ENCODE measurements around the gene FXYD4.

The FXYD4 gene

GRCh38 chr10:43347997-43348396 is 23.4 kb upstream of the FXYD4 start:
- no peak for DNase-seq

DNA sequence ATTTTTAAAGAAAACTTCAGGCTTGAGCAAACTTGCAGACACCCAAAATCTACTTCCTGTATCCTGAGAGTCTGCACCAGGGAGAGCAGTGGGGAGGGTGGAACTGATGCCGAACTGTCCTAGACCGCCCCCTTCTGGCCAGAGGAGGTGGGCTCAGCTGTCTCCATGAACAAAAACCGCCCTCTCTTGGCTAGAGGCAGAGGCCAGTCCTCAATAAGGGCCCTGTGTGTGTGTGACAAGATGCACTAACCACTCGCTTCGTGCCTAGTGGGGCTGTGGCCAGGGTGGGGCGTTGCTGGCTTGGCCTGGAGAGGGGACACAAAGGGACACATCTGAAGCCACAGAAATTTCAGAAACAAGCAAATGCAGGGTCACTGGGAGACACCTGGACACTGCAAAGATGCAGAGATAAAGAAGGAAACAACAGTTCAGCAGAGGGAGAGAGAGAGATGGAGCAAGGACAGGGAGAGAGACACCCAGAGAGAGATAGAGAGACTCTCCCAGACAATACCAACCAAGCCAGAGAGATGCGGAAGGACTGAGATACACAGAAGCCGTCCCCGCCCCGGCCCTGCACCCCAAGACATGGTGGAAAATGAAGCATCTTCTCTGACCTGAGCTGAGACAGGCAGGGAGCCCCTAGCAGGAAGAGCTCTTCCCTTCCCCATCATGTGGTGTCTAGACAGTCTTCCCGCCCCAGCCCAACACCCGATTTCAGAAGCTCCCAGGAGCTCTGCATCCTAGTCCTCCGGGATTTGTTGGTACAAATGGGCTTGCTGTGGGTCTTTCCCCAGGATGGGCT is 22.7 kb upstream of the FXYD4 start:
- peak; percentile 87 to 91 for DNase-seq

DNA sequence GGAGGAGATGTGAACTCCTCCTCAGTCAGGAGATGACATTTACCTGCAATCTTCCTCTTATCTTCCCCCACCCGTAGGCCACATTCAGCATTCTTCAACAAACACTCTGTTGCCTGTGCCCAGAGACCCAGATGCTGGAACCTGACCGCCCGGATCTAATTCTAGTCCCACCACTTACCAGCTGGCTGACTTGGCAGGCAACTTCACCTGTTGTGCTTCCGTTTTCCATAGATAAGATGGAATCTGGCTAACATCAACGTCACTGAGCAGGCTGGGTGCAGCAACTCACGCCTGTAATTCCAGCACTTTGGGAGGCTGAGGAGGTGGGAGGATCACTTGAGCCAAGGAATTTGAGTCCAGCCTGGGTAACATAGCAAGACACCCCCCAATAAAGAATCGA is 21.3 kb upstream of the FXYD4 start:
- DNase-seq, result no peak

DNA sequence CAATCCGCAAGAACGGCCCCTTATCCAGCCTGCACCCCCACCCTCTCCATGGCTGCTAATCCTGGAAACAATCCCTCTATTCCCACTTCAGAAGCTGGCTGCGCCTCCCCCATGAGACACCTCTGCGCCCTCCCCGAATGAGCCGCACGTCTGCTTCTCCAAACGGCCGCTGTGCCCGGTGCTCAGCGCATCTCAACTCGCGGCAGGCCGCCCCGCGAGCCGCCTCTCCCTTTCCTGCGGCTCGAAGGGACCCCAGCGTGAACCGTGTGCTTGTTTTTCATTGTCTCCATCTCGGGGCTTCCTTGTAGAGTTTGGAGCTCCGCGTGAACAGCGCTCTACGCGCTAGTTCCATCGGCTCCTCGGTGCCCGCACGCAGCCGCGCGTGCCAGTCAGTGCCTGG is 20.8 kb upstream of the FXYD4 start:
- DNase-seq, result no peak

DNA sequence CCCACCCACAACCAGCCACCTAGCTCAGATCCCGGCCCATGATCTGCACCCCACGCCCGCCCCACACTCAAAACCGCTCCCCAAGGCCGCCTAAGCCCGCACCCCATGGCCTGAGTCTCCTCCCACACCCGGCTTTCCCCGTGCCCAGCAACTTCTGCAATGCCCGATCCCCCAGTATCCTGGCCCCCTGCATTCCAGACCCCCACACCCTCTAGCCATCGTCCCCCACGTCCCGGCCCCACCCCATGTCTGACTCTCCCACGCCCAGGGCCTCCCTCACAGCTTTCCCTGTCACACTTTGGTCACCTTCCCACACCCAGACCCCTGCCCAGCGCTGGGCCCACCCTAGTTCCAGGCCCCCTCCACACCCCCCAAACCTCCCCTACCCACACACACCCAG is 20.1 kb upstream of the FXYD4 start:
- no peak for DNase-seq

DNA sequence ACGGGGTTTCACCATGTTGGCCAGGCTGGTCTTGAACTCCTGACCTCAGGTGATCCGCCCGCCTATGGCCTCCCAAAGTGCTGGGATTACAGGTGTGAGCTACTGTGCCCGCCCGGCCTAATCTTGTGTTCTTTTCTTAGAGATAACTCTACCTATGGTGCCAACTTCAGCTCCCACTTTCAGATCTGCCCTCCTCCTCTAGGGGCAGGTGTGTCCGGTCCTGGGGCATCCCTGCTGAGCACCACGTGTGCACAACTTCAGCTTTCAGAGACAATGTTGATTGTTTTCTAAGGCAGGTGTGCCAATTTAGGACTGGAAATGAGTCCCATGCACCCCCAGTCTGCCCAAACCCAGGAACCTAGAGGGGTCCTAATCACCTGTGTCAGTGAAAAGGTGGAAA is 18.5 kb upstream of the FXYD4 start:
- DNase-seq, result no peak

- no peak for DNase-seq
Measured at GRCh38 chr10:43353495-43354329, 17.7 kb upstream of the FXYD4 start.

DNA sequence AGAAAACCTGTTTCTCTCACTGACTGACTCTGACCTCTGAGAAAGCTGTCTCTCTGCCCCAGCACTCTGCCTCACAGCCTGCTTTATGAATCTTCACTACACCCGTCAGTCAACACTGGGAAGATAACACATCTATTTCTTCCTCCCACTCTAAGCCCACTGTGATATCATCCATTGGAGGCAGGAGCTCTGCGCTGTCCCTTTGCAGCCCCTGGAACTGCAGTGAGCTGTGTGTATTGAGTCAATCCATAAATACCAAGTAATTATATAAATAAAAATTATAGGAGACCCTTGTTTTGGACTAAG is 17.2 kb upstream of the FXYD4 start:
- DNase-seq, result no peak

- DNase-seq, result no peak
Measured at GRCh38 chr10:43354879-43355380, 16.5 kb upstream of the FXYD4 start.

- DNase-seq, result peak in 1 of 2 experiments; percentile 41
Measured at GRCh38 chr10:43355749-43356371, 15.6 kb upstream of the FXYD4 start.

- DNase-seq, result no peak
Measured at GRCh38 chr10:43360086-43360485, 11.3 kb upstream of the FXYD4 start.

DNA sequence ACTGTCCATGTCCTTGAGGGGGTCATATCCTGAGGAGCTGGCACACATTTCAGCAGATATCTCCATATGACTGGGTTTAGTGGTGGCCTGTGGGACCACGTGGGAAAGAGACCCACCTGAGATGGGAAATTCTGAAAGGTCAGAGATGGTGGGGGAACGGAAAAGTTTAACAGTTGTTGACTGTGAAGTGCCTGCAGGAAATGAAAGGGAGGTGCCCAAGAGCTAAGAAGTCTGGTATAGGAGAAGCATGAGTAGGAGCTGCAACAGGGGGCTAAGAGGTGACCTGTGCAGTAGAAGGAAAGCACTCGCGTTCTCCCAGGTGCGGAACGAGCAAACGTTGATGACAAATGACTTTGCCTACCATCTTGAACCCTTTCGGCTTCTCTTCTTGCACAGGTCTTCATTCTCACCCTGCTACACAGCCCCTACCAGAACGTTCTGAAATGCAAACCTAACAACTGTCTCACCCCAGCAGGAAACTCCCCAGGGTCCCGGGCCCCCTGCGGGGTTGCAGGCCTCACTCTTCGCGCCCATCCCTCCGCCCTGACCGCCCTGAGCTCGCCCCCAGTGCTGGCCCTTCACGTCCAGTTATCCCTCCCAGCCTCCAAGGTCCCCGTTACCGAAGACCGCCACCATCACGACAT is 9.8 kb upstream of the FXYD4 start:
- DNase-seq, result peak; percentile 34 to 40

GRCh38 chr10:43362191-43362839 is 9.1 kb upstream of the FXYD4 start:
- peak; percentile 96 to 97 for DNase-seq

GRCh38 chr10:43365001-43365400 is 6.4 kb upstream of the FXYD4 start:
- DNase-seq, result no peak

DNA sequence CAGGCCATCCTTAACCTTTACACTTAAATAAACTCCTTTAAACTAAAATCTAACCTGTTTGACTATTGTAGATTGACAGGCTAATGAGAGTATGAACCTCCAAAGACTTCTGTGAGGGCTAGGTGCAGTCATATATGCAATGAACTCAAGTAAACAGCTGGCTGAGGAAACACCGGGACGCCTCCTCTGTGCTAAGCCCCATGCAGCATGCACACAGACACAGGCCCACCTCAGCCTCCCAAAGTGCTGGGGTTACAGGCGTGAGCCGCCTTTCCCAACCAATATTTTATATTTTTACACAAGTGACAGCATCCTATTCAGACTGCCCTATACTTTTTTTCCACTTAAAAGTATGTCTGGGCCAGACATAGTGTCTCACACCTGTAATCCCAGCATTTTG is 1.5 kb upstream of the FXYD4 start:
- no peak for DNase-seq

GRCh38 chr10:43370671-43371215 is 693 bp upstream of the FXYD4 start:
- no peak for DNase-seq

DNA sequence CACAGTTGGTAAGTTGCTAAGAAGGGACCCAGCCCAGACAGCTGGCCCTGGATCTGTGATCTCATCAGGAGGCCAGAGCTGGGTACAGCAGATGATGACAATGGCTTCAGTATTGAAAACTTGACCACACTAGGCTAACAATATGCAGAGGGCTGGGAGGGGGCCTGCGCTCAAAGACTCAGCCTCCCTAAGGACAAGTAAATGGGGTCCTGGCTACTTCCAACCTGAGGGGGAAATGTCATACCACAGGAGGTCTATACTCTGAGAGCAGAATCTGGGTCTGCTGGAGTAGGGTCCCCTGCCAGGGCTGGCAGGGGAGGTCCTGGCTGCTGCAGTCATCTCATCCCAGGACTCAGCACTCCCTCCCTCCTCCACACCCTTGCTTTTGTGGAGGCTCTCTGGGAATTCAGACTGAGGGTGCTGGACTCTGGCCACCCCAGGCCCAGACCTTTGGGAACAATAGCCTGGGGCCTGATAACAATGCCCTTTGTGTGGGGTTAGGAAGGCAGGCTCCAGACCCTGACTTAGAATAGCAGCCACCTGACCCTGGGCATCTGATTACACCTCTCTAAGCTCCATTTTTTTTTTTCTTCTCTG is 1.4 kb downstream of the FXYD4 start:
- no peak for DNase-seq

DNA sequence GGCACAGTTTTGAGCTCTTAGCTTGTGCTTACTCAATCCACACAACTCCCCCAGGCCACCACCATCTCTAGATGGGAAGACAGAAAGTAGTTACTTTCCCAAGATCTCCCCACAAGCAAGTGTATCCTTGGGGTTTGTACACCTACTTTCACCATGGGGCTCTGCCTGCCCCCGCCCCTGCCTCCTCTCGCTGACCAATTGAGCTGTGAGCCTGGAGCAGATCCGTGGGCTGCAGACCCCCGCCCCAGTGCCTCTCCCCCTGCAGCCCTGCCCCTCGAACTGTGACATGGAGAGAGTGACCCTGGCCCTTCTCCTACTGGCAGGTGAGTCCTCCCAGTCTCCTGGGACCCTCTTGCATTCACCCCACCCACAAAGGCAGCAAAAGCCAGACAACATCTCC is 2.0 kb downstream of the FXYD4 start:
- no peak for DNase-seq

DNA sequence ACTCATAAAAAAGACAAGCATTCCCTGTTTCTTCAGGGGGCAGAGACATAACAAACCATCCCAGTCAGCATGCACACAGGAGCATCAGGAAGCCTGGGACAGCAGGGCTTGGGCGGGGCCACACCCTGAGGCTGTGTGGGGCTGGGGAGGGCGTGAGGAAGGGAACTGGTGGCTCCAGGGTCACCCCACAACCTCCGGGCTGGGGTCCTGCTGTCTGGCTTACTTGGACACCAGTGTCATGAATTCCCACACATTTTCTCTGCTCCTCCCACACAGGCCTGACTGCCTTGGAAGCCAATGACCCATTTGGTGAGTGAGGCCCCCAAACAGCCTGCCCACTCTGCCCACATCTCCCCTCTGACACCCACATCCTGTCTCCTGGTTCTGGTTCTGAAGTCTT is 2.8 kb downstream of the FXYD4 start:
- no peak for DNase-seq

DNA sequence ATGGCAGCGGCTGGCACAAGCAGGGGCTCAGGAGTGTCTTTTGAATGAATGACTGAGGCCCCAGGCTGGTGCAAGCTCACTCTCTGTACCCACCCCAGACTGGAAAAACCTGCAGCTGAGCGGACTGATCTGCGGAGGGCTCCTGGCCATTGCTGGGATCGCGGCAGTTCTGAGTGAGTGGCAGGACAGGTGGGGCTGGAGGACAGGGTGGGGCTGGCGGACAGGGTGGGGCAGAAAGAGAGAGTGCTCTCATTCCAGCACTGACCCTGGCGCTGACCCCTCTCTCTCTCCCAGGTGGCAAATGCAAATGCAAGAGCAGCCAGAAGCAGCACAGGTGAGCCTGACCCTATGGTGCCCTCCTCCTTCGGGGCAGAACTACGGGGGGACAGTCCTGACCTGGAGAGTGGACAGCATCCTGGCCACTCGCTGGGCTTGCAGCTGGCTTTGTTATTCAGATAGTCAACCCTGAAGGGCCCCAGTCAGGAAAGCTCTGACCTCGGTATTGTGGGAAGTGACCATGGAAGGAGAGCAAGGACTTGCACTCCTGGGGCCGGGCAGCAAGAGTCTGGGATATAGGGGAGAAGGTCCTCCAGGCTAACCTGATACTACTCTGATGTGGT is 4.1 kb downstream of the FXYD4 start:
- no peak for DNase-seq

- DNase-seq, result no peak
Measured at GRCh38 chr10:43376046-43376635, 4.7 kb downstream of the FXYD4 start.

All from activated T-cell treated with anti-CD3 and anti-CD28 coated beads, Interleukin-2, amount 50 U/mL, for 48 hours (primary cell).